ENCODE measurements around the gene SLC25A11.
"Not testable (repeated sequence)": the region's sequence is repeated elsewhere in the genome, so short reads cannot be mapped to it uniquely, and the experiment has no call there.

The SLC25A11 gene

DNA sequence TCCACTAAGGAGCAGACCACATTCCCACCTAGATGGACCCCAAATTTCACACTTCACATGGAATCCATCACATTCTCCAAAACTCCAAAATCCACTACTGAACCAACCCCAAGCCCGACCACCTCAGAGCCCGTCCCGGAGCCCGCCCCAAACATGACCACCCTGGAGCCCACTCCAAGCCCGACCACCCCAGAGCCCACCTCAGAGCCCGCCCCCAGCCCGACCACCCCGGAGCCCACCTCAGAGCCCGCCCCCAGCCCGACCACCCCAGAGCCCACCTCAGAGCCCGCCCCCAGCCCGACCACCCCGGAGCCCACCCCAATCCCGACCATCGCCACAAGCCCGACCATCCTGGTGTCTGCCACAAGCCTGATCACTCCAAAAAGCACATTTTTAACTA lies 6.2 kb downstream of the SLC25A11 start:
- TF ChIP-seq, protein P1, sequence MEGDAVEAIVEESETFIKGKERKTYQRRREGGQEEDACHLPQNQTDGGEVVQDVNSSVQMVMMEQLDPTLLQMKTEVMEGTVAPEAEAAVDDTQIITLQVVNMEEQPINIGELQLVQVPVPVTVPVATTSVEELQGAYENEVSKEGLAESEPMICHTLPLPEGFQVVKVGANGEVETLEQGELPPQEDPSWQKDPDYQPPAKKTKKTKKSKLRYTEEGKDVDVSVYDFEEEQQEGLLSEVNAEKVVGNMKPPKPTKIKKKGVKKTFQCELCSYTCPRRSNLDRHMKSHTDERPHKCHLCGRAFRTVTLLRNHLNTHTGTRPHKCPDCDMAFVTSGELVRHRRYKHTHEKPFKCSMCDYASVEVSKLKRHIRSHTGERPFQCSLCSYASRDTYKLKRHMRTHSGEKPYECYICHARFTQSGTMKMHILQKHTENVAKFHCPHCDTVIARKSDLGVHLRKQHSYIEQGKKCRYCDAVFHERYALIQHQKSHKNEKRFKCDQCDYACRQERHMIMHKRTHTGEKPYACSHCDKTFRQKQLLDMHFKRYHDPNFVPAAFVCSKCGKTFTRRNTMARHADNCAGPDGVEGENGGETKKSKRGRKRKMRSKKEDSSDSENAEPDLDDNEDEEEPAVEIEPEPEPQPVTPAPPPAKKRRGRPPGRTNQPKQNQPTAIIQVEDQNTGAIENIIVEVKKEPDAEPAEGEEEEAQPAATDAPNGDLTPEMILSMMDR (IDR thresholded peaks at IDR 0.05; ENCODE audit: control insufficient read depth, extremely low read depth, insufficient read depth), result no peak
- no peak for DNase-seq (ENCODE audit: low read depth)
- H3K4me3 ChIP-seq (ENCODE audit: low read depth, low read length), result no peak overlapping the region

DNA sequence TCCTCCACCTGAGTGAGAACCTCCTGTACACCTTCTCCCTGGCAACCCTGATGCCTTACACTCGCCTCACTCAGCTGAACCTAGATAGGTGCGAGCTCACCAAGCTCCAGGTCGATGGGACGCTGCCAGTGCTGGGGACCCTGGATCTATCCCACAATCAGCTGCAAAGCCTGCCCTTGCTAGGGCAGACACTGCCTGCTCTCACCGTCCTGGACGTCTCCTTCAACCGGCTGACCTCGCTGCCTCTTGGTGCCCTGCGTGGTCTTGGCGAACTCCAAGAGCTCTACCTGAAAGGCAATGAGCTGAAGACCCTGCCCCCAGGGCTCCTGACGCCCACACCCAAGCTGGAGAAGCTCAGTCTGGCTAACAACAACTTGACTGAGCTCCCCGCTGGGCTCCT lies 7.1 kb downstream of the SLC25A11 start:
- DNase-seq (ENCODE audit: low read depth), result no peak
- TF ChIP-seq, protein P1 (IDR thresholded peaks at IDR 0.05; ENCODE audit: control insufficient read depth, extremely low read depth, insufficient read depth), result no peak

DNA sequence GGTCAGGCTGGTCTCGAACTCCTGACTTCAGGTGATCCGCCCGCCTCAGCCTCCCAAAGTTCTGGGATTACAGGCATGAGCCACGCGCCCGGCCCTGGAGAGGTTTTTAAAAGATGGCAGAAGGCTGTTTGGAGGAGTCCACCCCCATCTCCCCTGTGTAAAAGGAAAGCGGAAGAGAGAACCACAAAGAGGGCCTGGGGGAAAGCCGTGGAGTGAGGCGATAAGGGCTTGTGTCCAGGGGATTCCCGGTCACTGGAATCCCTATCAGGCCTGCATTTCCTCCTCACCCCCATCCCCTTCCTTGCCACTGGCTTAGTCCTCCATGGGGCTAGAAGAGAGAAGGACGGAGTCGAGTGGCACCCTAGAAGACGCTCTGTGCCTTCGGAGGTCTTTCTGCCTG lies 7.9 kb downstream of the SLC25A11 start, which contains the start of gene GP1BA:
Gene GP1BA, plus strand, starts transcription at position 315 of the 400 bp plus-strand sequence. CDS start 328 bp downstream, outside the sequence.
- no peak for DNase-seq (ENCODE audit: low read depth)
- no peak within 1 kb of the TSS for H3K4me3 ChIP-seq (ENCODE audit: low read depth, low read length)
- TF ChIP-seq, protein P1 (IDR thresholded peaks at IDR 0.05; ENCODE audit: control insufficient read depth, extremely low read depth, insufficient read depth), result no peak

More for the DNA sequence above, 7.1 kb downstream of the SLC25A11 start:
- H3K4me3 ChIP-seq (ENCODE audit: low read depth, low read length), result no peak overlapping the region

DNA sequence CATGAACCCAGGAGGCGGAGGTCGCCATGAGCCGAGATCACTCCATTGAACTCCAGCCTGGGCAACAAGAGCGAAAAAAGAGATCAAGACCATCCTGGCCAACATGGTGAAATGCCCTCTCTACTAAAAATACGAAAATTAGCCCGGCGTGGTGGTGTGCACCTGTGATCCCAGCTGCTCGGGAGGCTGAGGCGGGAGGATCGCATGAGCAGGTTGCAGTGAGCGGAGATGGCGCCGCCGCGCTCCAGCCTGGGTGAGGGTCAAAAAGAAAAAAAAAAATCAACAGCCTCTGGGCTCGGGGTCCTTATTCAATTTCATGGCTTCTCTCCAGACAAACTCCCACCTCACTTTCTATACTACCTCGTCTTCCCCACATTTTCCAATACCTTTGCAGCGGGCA lies 11.0 kb downstream of the SLC25A11 start:
- no peak for DNase-seq (ENCODE audit: low read depth)
- H3K4me3 ChIP-seq (ENCODE audit: low read depth, low read length), result no peak overlapping the region
- TF ChIP-seq, protein P1 (IDR thresholded peaks at IDR 0.05; ENCODE audit: control insufficient read depth, extremely low read depth, insufficient read depth), result no peak

DNA sequence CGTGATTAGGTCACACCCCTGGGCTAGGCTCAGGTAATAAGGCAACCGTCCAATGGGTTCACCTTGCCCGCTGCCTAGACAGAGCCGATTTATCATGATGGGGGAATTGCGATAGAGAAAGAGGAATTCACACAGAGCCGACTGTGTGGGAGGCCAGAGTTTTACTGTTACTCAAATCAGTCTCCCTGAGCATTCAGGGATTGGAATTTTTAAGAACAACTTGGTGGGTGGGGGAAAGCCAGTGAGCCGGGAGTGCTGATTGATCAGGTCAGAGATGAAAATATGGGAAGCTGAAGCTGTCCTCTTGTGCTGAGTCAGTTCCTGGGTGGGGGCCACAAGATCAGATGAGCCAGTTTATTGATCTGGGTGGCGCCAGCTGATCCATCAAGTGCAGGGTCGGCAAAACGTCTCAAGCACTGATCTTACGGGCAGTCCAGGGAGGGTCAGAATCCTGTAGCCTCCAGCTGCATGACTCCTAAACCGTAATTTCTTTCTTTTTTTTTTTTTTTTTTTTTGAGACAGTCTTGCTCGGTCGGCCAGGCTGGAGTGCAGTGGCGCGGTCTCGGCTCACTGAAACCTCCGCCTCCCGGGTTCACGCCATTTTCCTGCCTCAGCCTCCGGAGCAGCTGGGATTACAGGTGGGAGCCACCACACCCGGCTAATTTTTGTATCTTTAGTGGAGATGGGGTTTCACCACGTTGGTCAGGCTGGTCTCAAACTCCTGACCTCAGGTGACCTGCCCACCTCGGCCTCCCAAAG lies 13.1 kb downstream of the SLC25A11 start:
- not testable (repeated sequence) for DNase-seq (ENCODE audit: low read depth); H3K4me3 ChIP-seq (ENCODE audit: low read depth, low read length)

DNA sequence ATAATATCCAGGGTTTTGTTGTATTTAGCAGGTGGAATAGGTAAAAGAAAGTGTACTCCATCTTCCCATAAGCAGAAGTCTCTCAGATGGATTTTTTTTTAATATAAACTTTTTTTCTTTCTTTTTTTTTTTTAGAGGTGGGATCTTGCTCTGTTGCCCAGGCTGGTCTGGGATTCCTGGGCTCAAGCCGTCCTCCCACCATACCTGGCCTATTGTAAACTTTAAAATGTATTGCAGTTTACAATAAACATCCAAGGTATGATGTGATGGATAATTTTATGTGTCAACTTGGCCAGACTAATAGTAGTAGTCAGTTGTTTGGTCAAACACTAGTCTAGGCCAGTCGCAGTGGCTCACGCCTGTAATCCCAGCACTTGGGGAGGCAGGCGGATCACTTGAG lies 18.5 kb downstream of the SLC25A11 start:
- no peak overlapping the region for H3K4me3 ChIP-seq (ENCODE audit: low read depth, low read length)
- TF ChIP-seq, protein P1 (IDR thresholded peaks at IDR 0.05; ENCODE audit: control insufficient read depth, extremely low read depth, insufficient read depth), result no peak
- DNase-seq (ENCODE audit: low read depth), result no peak

DNA sequence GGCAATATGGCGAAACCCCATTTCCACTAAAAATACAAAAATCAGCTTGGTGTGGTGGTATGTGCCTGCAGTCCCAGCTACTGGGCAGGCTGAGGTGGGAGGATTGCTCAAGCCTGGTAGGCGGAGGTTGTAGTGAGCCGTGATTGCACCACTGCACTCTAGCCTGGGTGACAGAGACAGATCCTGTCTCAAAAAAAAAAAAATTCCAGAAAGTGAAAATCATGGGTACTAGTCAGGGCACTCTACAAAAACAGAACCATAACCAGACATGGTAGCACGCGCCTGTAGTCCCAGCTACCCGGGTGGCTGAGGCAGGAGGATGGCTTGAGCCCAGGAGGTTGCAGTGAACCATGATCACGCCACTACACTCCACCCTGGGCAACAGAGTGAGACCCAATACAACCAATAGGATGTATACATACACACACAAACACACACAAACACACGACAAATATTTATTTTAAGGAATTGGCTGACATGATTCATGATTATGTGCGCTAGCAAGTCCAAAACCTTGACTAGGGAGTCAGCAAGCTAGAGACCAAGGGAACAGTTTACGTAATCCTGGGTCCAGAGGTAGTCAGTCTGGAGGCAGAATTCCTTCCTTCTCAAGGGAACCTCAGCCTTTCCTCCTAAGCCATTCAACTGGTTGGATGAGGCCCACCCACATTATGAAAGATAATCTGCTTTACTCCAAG lies 19.3 kb downstream of the SLC25A11 start:
- H3K4me3 ChIP-seq (ENCODE audit: low read depth, low read length), result no peak overlapping the region
- DNase-seq (ENCODE audit: low read depth), result no peak
- TF ChIP-seq, protein P1 (IDR thresholded peaks at IDR 0.05; ENCODE audit: control insufficient read depth, extremely low read depth, insufficient read depth), result no peak
